Right atrium auricular region (tissue), 2 donors: ENCODE results near the gene RAPGEF4. TPM values are rescaled to one million over a fixed set of nuclear protein-coding genes. Genes with fewer than 3 reads are reported as not detected.
A peak's percentile ranks its signal among the peaks of the same experiment; 100 is the strongest.

Experiments used
- DNase-seq: peaks from one replicate; pipeline ENCODE4 v3.0.0-alpha.2; 2019; ENCODE audit warnings: low spot score
- H3K27ac ChIP-seq, 2 donors: fragments of 200-600 bp; sonication (generic); 1 replicate in 1 of 2; 2 replicates in 1 of 2; pipeline ENCODE4 v1.5.1; 2016 to 2019
- H3K27me3 ChIP-seq, 2 donors: fragments of 200-600 bp; sonication (generic); one replicate each; pipeline versions ENCODE4 v1.5.1 to v1.6.0; 2017 to 2019
- H3K36me3 ChIP-seq: fragments of 200-600 bp; sonication (generic); one replicate; pipeline ENCODE4 v1.5.1; 2016
- H3K4me1 ChIP-seq, 2 donors: fragments of 200-600 bp; sonication (generic); one replicate each; pipeline versions ENCODE4 v1.5.1 to v1.6.0; 2017 to 2019
- H3K4me3 ChIP-seq, 2 donors: fragments of 200-600 bp; sonication (generic); 1 replicate in 1 of 2; 2 replicates in 1 of 2; pipeline ENCODE4 v1.5.1; 2017 to 2019; ENCODE audit warnings: mild to moderate bottlenecking in 1 of 2, moderate library complexity in 1 of 2
- H3K9me3 ChIP-seq, 2 donors: fragments of 200-600 bp; sonication (generic); one replicate each; pipeline ENCODE4 v1.5.1; 2019
- CTCF ChIP-seq, 2 donors: fragments of 200-600 bp; sonication (generic); IDR thresholded peaks; one replicate each; pipeline ENCODE4 v1.5.1; 2019; ENCODE audit warnings: antibody characterized with exemption in 2 of 2
- total RNA-seq, 2 donors: library from RNA; depleted of rRNA; stranded (reverse); fragments of >200 nt; gene quantifications; one replicate each; pipeline ENCODE4 v1.1.0, GENCODE V29; 2016

Gene RAPGEF4
- total RNA-seq, 2 donors from 2014 or later = 6.2 to 14.1 TPM

- Histone ChIP-seq H3K4me1 (no peaks in the 10 kb centered on the region), H3K4me3 (no peak overlapping the region), H3K27ac (no peak overlapping the region), H3K27me3 (no peaks in the 10 kb centered on the region), H3K9me3 (no peaks in the 10 kb centered on the region), H3K36me3 (no peaks in the 10 kb centered on the region)
- TF ChIP-seq CTCF (IDR thresholded peaks at IDR 0.05) = no peak
- no peak for DNase-seq
These were observed 5.2 kb upstream of the RAPGEF4 start for GRCh38 chr2:172730411-172730810.

DNA sequence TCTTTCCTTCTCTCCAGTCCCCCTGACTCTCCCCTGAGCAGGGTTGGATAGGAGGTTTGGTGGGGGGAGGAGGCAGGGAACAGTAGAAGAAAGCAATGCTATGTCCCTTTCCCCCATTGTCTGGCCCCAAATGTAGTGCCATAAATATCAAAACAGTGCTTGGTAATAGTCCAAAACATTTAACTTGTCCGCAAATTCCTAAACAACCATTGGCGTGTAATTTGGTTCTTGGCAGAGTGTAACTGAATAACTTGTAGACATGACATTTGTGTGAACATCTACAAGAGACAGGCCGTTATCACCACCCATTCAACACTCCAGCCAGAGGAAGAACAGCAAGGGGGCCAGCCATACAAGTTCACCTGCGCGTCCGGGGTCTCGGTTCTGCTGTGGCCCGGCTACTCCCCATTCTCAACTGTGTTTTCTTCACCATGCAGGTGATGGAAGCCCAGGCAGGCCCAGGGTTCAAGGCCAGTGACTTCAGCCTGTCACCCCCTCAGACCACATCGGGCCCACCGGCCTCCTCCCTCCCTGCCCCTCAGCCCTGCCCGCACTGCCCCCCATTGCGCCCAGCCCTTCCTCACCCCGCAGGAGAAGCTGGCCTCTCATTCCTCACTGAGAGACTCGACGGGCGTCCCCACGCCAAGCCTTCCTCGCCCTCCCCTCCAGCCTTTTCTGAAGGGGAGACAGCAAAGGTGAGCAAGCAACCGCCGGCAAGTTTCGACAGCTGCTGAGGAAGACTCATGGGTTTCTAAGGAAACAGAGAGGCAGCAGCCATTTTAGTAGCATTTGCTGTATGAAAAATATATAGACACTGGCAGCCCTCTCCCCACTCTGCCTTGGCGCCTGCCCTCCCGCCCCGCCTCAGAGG is 699 bp upstream of the RAPGEF4 start:
- TF ChIP-seq CTCF (IDR thresholded peaks at IDR 0.05) = no peak
- Histone ChIP-seq H3K4me3 (peak overlapping the region; percentile 61 to 63), H3K27me3 (no peaks in the 10 kb centered on the region), H3K9me3 (no peaks in the 10 kb centered on the region), H3K4me1 (no peaks in the 10 kb centered on the region), H3K36me3 (no peaks in the 10 kb centered on the region), H3K27ac (peak overlapping the region in 1 of 2 donors; percentile 29)
- no peak for DNase-seq

- Histone ChIP-seq H3K27ac (no peak overlapping the region), H3K4me3 (peak overlapping the region; percentile 61 to 63), H3K4me1 (no peaks in the 10 kb centered on the region), H3K27me3 (no peaks in the 10 kb centered on the region), H3K36me3 (no peaks in the 10 kb centered on the region), H3K9me3 (no peaks in the 10 kb centered on the region)
- TF ChIP-seq CTCF (IDR thresholded peaks at IDR 0.05) = no peak
- no peak for DNase-seq
These were observed 954 bp downstream of the RAPGEF4 start for GRCh38 chr2:172736424-172737174.

GRCh38 chr2:172739661-172740266 is 4.1 kb downstream of the RAPGEF4 start:
- no peak for DNase-seq
- Histone ChIP-seq H3K27ac (no peak overlapping the region), H3K4me3 (no peak overlapping the region), H3K4me1 (no peaks in the 10 kb centered on the region), H3K36me3 (no peaks in the 10 kb centered on the region), H3K27me3 (no peaks in the 10 kb centered on the region), H3K9me3 (peaks cover 0 to 9% of the 10 kb centered on the region in 2 donors)
- TF ChIP-seq CTCF (IDR thresholded peaks at IDR 0.05) = no peak

- Histone ChIP-seq H3K4me3 (no peak overlapping the region), H3K9me3 (peaks cover 0 to 9% of the 10 kb centered on the region in 2 donors), H3K27me3 (no peaks in the 10 kb centered on the region), H3K36me3 (no peaks in the 10 kb centered on the region), H3K27ac (no peak overlapping the region), H3K4me1 (no peaks in the 10 kb centered on the region)
- DNase-seq = no peak
- no peak for TF ChIP-seq CTCF (IDR thresholded peaks at IDR 0.05)
These were observed 5.2 kb downstream of the RAPGEF4 start for GRCh38 chr2:172740856-172741255.
